Activated B cell treated with CpG ODN at 0.5 μM for 24 hours (primary cell): ENCODE results near the gene VTCN1. TPM values are rescaled to one million over a fixed set of nuclear protein-coding genes. Genes with fewer than 3 reads are reported as not detected.
"Not testable (repeated sequence)": the region's sequence is repeated elsewhere in the genome, so short reads cannot be mapped to it uniquely, and the experiment has no call there.

ENCODE experiments used
- ATAC-seq: fragments of 200-7000 bp; cut with Tn5 transposase; one replicate; pipeline ENCODE4 v1.10.0; 2021; ENCODE audit warnings: low read depth, mild to moderate bottlenecking, moderate library complexity
- CTCF ChIA-PET: fragments of 350-600 bp; sonication (Branson Sonifier 250); formaldehyde crosslinking; loops from one replicate; lab custom pipeline; 2021; ENCODE audit warnings: antibody characterized with exemption; lab: Charles Lee
- POLR2A ChIA-PET: fragments of 350-600 bp; sonication (Branson Sonifier 250); formaldehyde crosslinking; loops from one replicate; lab custom pipeline; 2021; ENCODE audit warnings: antibody characterized with exemption; lab: Charles Lee
- DNase-seq: peaks from one replicate; pipeline ENCODE4 v3.0.0; 2022
- H3K27ac Mint-ChIP-seq: one replicate; pipeline ENCODE4 v1.8.0; 2020; ENCODE audit warnings: mixed read lengths
- H3K27me3 Mint-ChIP-seq: one replicate; pipeline ENCODE4 v1.8.0; 2021; ENCODE audit warnings: mixed read lengths
- H3K36me3 Mint-ChIP-seq: one replicate; pipeline ENCODE4 v1.8.0; 2021; ENCODE audit warnings: low read depth, mixed read lengths
- H3K4me1 Mint-ChIP-seq: one replicate; pipeline ENCODE4 v1.8.0; 2021; ENCODE audit warnings: mixed read lengths
- H3K4me3 Mint-ChIP-seq: one replicate; pipeline ENCODE4 v1.8.0; 2020; ENCODE audit warnings: mild to moderate bottlenecking, mixed read lengths
- H3K9me3 Mint-ChIP-seq: one replicate; pipeline ENCODE4 v1.8.0; 2020; ENCODE audit warnings: mixed read lengths
- CTCF ChIP-seq: fragments of 200-600 bp; IDR thresholded peaks from one replicate; pipeline ENCODE4 v1.8.0; 2022; ENCODE audit warnings: antibody characterized with exemption, mild to moderate bottlenecking
- intact Hi-C: fragments of 100-400 bp; cut with micrococcal nuclease; formaldehyde crosslinking; loops from one replicate; pipeline ENCODE4 v1.15.1; 2024
- total RNA-seq: library from RNA; stranded (reverse); gene quantifications from 2 replicates; pipeline ENCODE4 v1.2.3, GENCODE V29; 2022

The VTCN1 gene
- total RNA-seq, 1 donor from 2014 or later, result not detected

- no peaks in the 10 kb centered on the region for H3K4me1 Mint-ChIP-seq
- no peak for ATAC-seq
- H3K36me3 Mint-ChIP-seq, result no peaks in the 10 kb centered on the region
- no peak for DNase-seq
- CTCF ChIA-PET, result interaction anchor here (1.4 kb wide), 1 partner anchor 34 kb away, joined by 3 read pairs; no protein-coding TSS in a partner anchor
- POLR2A ChIA-PET, result no interaction called here
- no peaks in the 10 kb centered on the region for H3K9me3 Mint-ChIP-seq
- no peak for TF ChIP-seq CTCF
- H3K27ac Mint-ChIP-seq, result no peak overlapping the region
- H3K27me3 Mint-ChIP-seq, result peaks cover 25% of the 10 kb centered on the region
- intact Hi-C loops, result no loop called here
- H3K4me3 Mint-ChIP-seq, result no peak overlapping the region
Measured at GRCh38 chr1:117162816-117163215, 47.9 kb downstream of the VTCN1 start.

GRCh38 chr1:117161887-117162286 is 48.8 kb downstream of the VTCN1 start:
- Mint-ChIP-seq H3K36me3 (no peaks in the 10 kb centered on the region), H3K27ac (no peak overlapping the region), H3K9me3 (no peaks in the 10 kb centered on the region), H3K4me1 (no peaks in the 10 kb centered on the region), H3K27me3 (peaks cover 27% of the 10 kb centered on the region), H3K4me3 (no peak overlapping the region)
- ChIA-PET POLR2A (no interaction called here), CTCF (no interaction called here)
- ATAC-seq, result no peak
- TF ChIP-seq CTCF, result no peak
- intact Hi-C loops, result no loop called here
- DNase-seq, result no peak

- ATAC-seq, DNase-seq, H3K36me3 Mint-ChIP-seq, CTCF ChIA-PET, intact Hi-C loops, H3K27ac Mint-ChIP-seq, H3K27me3 Mint-ChIP-seq, H3K9me3 Mint-ChIP-seq, H3K4me1 Mint-ChIP-seq, H3K4me3 Mint-ChIP-seq: not testable (repeated sequence)
- POLR2A ChIA-PET, result interaction anchor here (0.7 kb wide), 1 partner anchor 484 kb away, joined by 4 read pairs; the partner anchor contains the start of gene IGSF3
Measured at GRCh38 chr1:117151305-117151704, 59.4 kb downstream of the VTCN1 start.

GRCh38 chr1:117150316-117150715 is 60.4 kb downstream of the VTCN1 start:
- intact Hi-C loops, result no loop called here
- H3K4me3 Mint-ChIP-seq, result no peak overlapping the region

GRCh38 chr1:117147856-117148588 is 62.7 kb downstream of the VTCN1 start:
- Mint-ChIP-seq H3K27me3 (peaks cover 12% of the 10 kb centered on the region), H3K4me1 (no peaks in the 10 kb centered on the region), H3K36me3 (no peaks in the 10 kb centered on the region), H3K4me3 (no peak overlapping the region), H3K9me3 (peaks cover 3% of the 10 kb centered on the region), H3K27ac (no peak overlapping the region)
- intact Hi-C loops, result no loop called here
- no peak for TF ChIP-seq CTCF
- DNase-seq, result no peak
- ChIA-PET CTCF (no interaction called here), POLR2A (no interaction called here)
- no peak for ATAC-seq

More at GRCh38 chr1:117150316-117150715, 60.4 kb downstream of the VTCN1 start:
- ChIA-PET POLR2A (no interaction called here), CTCF (no interaction called here)
- ATAC-seq (no peak), DNase-seq (no peak)
- TF ChIP-seq CTCF, result no peak
- H3K4me1 Mint-ChIP-seq, result no peaks in the 10 kb centered on the region
- H3K27ac Mint-ChIP-seq, result no peak overlapping the region
- H3K27me3 Mint-ChIP-seq, result peaks cover 12% of the 10 kb centered on the region
- no peaks in the 10 kb centered on the region for H3K36me3 Mint-ChIP-seq
- H3K9me3 Mint-ChIP-seq, result peaks cover 3% of the 10 kb centered on the region
